Neural progenitor cell (in vitro differentiated cells): ENCODE results near the gene VPS35L. TPM values are rescaled to one million over a fixed set of nuclear protein-coding genes. Genes with fewer than 3 reads are reported as not detected.

Source experiments
- DNase-seq: peaks from one replicate; pipeline ENCODE4 v3.0.0-alpha.2; 2016; ENCODE audit warnings: low spot score
- H2AFZ ChIP-seq: fragments of 200-600 bp; sonication (generic); replicated peaks from 2 replicates; pipeline ENCODE4 v1.6.1; 2016; ENCODE audit warnings: antibody characterized with exemption
- H3F3A ChIP-seq: fragments of 200-600 bp; sonication (generic); 2 replicates; pipeline ENCODE4 v1.6.1; 2016; ENCODE audit warnings: antibody characterized with exemption, low read depth
- H3K27ac ChIP-seq: fragments of 200-600 bp; sonication (generic); 2 replicates; pipeline ENCODE4 v1.5.1; 2016; ENCODE audit warnings: mild to moderate bottlenecking
- H3K27me3 ChIP-seq: fragments of 200-600 bp; sonication (generic); 2 replicates; pipeline ENCODE4 v1.6.1; 2016; ENCODE audit warnings: mild to moderate bottlenecking, moderate library complexity
- H3K36me3 ChIP-seq: fragments of 200-600 bp; sonication (generic); 2 replicates; pipeline ENCODE4 v1.5.1; 2016
- H3K4me1 ChIP-seq: fragments of 200-600 bp; sonication (generic); 2 replicates; pipeline ENCODE4 v1.6.1; 2016; ENCODE audit warnings: mixed run types
- H3K4me2 ChIP-seq: fragments of 200-600 bp; sonication (generic); 2 replicates; pipeline ENCODE4 v1.6.1; 2016
- H3K4me3 ChIP-seq: fragments of 200-600 bp; sonication (generic); 2 replicates; pipeline ENCODE4 v1.5.1; 2016
- H3K79me2 ChIP-seq: fragments of 200-600 bp; sonication (generic); 2 replicates; pipeline ENCODE4 v1.6.1; 2016; ENCODE audit warnings: low read depth
- H3K9ac ChIP-seq: fragments of 200-600 bp; sonication (generic); 2 replicates; pipeline ENCODE4 v1.6.1; 2016
- H3K9me3 ChIP-seq: fragments of 200-600 bp; sonication (generic); 2 replicates; pipeline ENCODE4 v1.5.1; 2016; ENCODE audit warnings: low read depth
- H4K20me1 ChIP-seq: fragments of 200-600 bp; sonication (generic); 2 replicates; pipeline ENCODE4 v1.6.1; 2016; ENCODE audit warnings: low read depth
- H3K27ac Mint-ChIP-seq: 3 replicates; pipeline ENCODE4 v1.8.0; 2021; ENCODE audit warnings: mixed read lengths
- H3K27me3 Mint-ChIP-seq: 2 replicates; pipeline ENCODE4 v1.8.0; 2022; ENCODE audit warnings: low read depth, mild to moderate bottlenecking, inconsistent platforms, moderate library complexity, mixed read lengths; ENCODE audit not compliant: insufficient read depth
- H3K36me3 Mint-ChIP-seq: 3 replicates; pipeline ENCODE4 v1.8.0; 2021; ENCODE audit warnings: mixed read lengths
- H3K4me1 Mint-ChIP-seq: 3 replicates; pipeline ENCODE4 v1.8.0; 2021; ENCODE audit warnings: mixed read lengths
- H3K4me3 Mint-ChIP-seq: 3 replicates; pipeline ENCODE4 v1.8.0; 2021; ENCODE audit warnings: mild to moderate bottlenecking, moderate library complexity, mixed read lengths
- H3K9me3 Mint-ChIP-seq: 3 replicates; pipeline ENCODE4 v1.8.0; 2020; ENCODE audit warnings: mixed read lengths
- EZH2 ChIP-seq: fragments of 200-600 bp; sonication (generic); IDR thresholded peaks from 2 replicates; pipeline ENCODE4 v1.6.1; 2017; ENCODE audit warnings: antibody characterized with exemption, mild to moderate bottlenecking, moderate library complexity
- EZH2phosphoT487 ChIP-seq: fragments of 200-600 bp; sonication (generic); IDR thresholded peaks from 2 replicates; pipeline ENCODE4 v1.6.1; 2017; ENCODE audit warnings: antibody characterized with exemption
- total RNA-seq: library from RNA; depleted of rRNA; stranded (reverse); fragments of >200 nt; gene quantifications from 2 replicates; pipeline ENCODE4 v1.2.3, GENCODE V29; 2015; ENCODE audit warnings: low replicate concordance
- TF ChIP-seq, protein P1 (sequence below): fragments of 200-600 bp; sonication (generic); IDR thresholded peaks from 2 replicates; pipeline ENCODE4 v1.5.1; 2017; ENCODE audit warnings: antibody characterized with exemption, mild to moderate bottlenecking

Gene VPS35L
- total RNA-seq, 1 donor from 2014 or later: 57.1 TPM

DNA sequence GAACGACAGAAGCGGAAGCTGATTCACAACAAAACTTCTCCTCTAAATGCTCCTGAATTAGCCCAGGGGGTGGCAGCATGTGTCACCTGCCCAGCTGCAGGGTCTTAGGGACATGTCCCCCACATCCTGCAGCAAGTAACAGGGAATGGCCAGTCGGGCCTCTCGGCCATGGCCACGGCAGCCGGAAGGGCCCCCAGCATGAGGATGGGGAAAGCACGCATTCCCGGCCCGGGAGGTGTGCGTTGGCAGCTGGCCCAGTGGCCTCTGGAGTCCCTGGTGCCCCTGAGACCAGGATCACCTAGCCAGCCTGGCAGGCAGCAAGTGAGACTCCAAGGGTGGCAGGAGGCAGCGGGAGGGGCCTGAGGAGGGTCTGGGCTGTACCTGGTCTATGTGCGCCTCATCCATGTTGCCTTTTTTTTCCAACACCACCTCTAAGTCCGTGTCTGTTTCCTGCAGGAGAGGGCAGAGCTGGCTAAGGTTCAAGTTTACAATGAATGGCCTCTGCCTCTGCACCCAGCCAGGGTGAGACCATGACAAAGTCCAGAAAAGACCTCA is 155.6 kb downstream of the VPS35L start:
- Histone ChIP-seq H3K27me3 (no peaks in the 10 kb centered on the region), H4K20me1 (peaks cover 96% of the 10 kb centered on the region), H3K4me3 (no peak overlapping the region), H3K4me1 (peaks cover 30% of the 10 kb centered on the region), H3K27ac (peak overlapping the region; percentile 84), H3F3A (peaks cover 45% of the 10 kb centered on the region), H3K9ac (no peak overlapping the region), H2AFZ (no peak overlapping the region), H3K79me2 (peaks cover 99% of the 10 kb centered on the region), H3K36me3 (peaks cover 6% of the 10 kb centered on the region), H3K9me3 (no peaks in the 10 kb centered on the region), H3K4me2 (peak overlapping the region; percentile 71)
- peak; percentile 55 for DNase-seq
- TF ChIP-seq, protein P1, sequence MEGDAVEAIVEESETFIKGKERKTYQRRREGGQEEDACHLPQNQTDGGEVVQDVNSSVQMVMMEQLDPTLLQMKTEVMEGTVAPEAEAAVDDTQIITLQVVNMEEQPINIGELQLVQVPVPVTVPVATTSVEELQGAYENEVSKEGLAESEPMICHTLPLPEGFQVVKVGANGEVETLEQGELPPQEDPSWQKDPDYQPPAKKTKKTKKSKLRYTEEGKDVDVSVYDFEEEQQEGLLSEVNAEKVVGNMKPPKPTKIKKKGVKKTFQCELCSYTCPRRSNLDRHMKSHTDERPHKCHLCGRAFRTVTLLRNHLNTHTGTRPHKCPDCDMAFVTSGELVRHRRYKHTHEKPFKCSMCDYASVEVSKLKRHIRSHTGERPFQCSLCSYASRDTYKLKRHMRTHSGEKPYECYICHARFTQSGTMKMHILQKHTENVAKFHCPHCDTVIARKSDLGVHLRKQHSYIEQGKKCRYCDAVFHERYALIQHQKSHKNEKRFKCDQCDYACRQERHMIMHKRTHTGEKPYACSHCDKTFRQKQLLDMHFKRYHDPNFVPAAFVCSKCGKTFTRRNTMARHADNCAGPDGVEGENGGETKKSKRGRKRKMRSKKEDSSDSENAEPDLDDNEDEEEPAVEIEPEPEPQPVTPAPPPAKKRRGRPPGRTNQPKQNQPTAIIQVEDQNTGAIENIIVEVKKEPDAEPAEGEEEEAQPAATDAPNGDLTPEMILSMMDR: peak; percentile 22
- TF ChIP-seq EZH2: no peak
- peaks cover 41% of the 10 kb centered on the region for H3K36me3 Mint-ChIP-seq
- H3K27me3 Mint-ChIP-seq: peaks cover 6% of the 10 kb centered on the region
- peak overlapping the region; percentile 1 for H3K27ac Mint-ChIP-seq
- H3K4me1 Mint-ChIP-seq: peaks cover 36% of the 10 kb centered on the region
- H3K9me3 Mint-ChIP-seq: no peaks in the 10 kb centered on the region
- peak overlapping the region; percentile 41 for H3K4me3 Mint-ChIP-seq

DNA sequence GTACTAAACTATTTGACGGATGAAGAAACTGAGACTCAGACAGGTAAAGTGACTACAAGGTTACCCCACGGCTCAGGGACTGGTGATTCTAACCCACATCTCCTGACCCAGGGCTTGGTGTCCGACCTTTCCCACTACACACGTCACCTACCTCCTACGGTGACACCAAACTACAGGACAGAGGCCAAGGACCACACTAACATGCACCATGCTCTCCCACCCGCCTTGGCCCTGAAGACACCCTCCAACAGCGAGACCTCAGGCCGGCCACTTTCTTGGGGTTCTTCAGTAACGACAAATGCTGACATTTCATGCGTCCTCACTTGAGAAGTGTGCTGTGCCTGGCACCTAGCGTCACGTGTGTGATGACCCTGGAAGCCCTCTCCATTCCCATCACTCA is 156.1 kb downstream of the VPS35L start:
- H3K36me3 Mint-ChIP-seq: peaks cover 35% of the 10 kb centered on the region
- H4K20me1 ChIP-seq: peaks cover 96% of the 10 kb centered on the region

DNA sequence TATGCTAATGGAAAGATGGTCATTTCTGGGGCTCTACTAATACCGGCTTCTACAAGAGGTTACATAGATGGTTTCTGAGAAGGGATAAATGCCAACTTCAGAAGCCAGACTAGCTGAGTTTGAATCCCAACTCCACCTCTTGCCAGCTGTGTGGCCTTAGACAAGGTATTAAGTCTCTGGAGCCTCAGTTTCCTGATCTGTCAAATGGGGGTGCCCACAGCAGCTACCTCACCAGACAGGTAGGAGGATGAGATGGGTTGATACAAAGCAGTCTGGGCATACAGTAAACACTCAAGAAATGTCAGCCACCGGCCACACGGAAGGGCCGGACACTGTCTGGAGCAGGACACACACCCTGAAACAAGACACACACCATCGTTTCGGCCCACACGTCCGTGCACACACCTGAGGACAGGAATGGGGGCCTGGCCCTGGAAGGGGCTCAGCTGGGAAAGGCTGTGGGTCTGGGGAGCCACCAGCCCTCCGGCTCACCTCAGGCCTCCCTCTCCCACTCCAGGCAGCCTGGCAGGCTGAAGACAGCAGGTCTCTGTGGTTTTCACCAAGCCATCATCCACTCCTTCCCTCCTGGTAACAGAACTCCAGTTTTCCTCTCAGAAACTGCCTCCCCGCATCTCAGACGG is 157.0 kb downstream of the VPS35L start:
- H3K36me3 ChIP-seq: peaks cover 6% of the 10 kb centered on the region

More for the DNA sequence above, 156.1 kb downstream of the VPS35L start:
- no peak for DNase-seq
- Histone ChIP-seq H3K79me2 (peaks cover 99% of the 10 kb centered on the region), H3K9ac (no peak overlapping the region), H3K9me3 (no peaks in the 10 kb centered on the region), H3K4me2 (peak overlapping the region; percentile 71), H3F3A (peaks cover 45% of the 10 kb centered on the region), H3K36me3 (peaks cover 6% of the 10 kb centered on the region), H2AFZ (no peak overlapping the region), H3K4me1 (peaks cover 36% of the 10 kb centered on the region), H3K27ac (no peak overlapping the region), H3K4me3 (no peak overlapping the region), H3K27me3 (no peaks in the 10 kb centered on the region)
- peak overlapping the region; percentile 41 for H3K4me3 Mint-ChIP-seq
- H3K9me3 Mint-ChIP-seq: no peaks in the 10 kb centered on the region
- TF ChIP-seq EZH2phosphoT487 (no peak), EZH2 (no peak)
- TF ChIP-seq, protein P1: no peak
- peaks cover 6% of the 10 kb centered on the region for H3K27me3 Mint-ChIP-seq
- peak overlapping the region; percentile 1 for H3K27ac Mint-ChIP-seq
- H3K4me1 Mint-ChIP-seq: peaks cover 42% of the 10 kb centered on the region

More for the DNA sequence above, 157.0 kb downstream of the VPS35L start:
- peaks cover 48% of the 10 kb centered on the region for H3F3A ChIP-seq
- H3K9me3 Mint-ChIP-seq: no peaks in the 10 kb centered on the region
- peaks cover 48% of the 10 kb centered on the region for H3K4me1 Mint-ChIP-seq
- H3K27me3 Mint-ChIP-seq: peaks cover 4% of the 10 kb centered on the region
- H3K9ac ChIP-seq: no peak overlapping the region
- H3K4me3 Mint-ChIP-seq: no peak overlapping the region
- no peaks in the 10 kb centered on the region for H3K27me3 ChIP-seq
- peaks cover 99% of the 10 kb centered on the region for H3K79me2 ChIP-seq
- H2AFZ ChIP-seq: no peak overlapping the region
- peaks cover 38% of the 10 kb centered on the region for H3K4me1 ChIP-seq
- H3K4me3 ChIP-seq: no peak overlapping the region
- peaks cover 94% of the 10 kb centered on the region for H4K20me1 ChIP-seq
- DNase-seq: no peak
- no peak overlapping the region for H3K4me2 ChIP-seq
- TF ChIP-seq EZH2phosphoT487 (no peak), EZH2 (no peak)
- TF ChIP-seq, protein P1: no peak
- H3K27ac ChIP-seq: no peak overlapping the region
- no peaks in the 10 kb centered on the region for H3K9me3 ChIP-seq
- no peak overlapping the region for H3K27ac Mint-ChIP-seq
- H3K36me3 Mint-ChIP-seq: peaks cover 30% of the 10 kb centered on the region
